GM19455 (cell line): Measurements from ENCODE around the gene RGS14.
"Not testable (repeated sequence)": the region's sequence is repeated elsewhere in the genome, so short reads cannot be mapped to it uniquely, and the experiment has no call there.

Source experiments
- ATAC-seq: cut with Tn5 transposase; IDR thresholded peaks from one replicate; pipeline ENCODE4 v1.9.1; 2021; ENCODE audit not compliant: unreplicated experiment

RGS14 gene

GRCh38 chr5:177327539-177328522 is 29.9 kb upstream of the RGS14 start:
- no peak for ATAC-seq

GRCh38 chr5:177328545-177329231 is 29.0 kb upstream of the RGS14 start:
- ATAC-seq = no peak

- no peak for ATAC-seq
Observed at GRCh38 chr5:177329883-177330282, 27.8 kb upstream of the RGS14 start.

GRCh38 chr5:177330991-177331842 is 26.5 kb upstream of the RGS14 start:
- no peak for ATAC-seq

- ATAC-seq = no peak
Observed at GRCh38 chr5:177332031-177332895, 25.5 kb upstream of the RGS14 start.

GRCh38 chr5:177332896-177333260 is 24.8 kb upstream of the RGS14 start:
- no peak for ATAC-seq

GRCh38 chr5:177333420-177334154 is 24.1 kb upstream of the RGS14 start:
- ATAC-seq = no peak

GRCh38 chr5:177334155-177334551 is 23.6 kb upstream of the RGS14 start:
- no peak for ATAC-seq

GRCh38 chr5:177334781-177335700 is 22.7 kb upstream of the RGS14 start:
- ATAC-seq = no peak

- no peak for ATAC-seq
Observed at GRCh38 chr5:177335701-177336065, 22.0 kb upstream of the RGS14 start.

- ATAC-seq = no peak
Observed at GRCh38 chr5:177336112-177336511, 21.6 kb upstream of the RGS14 start.

- ATAC-seq = no peak
Observed at GRCh38 chr5:177336603-177337494, 20.9 kb upstream of the RGS14 start.

GRCh38 chr5:177338251-177339106 is 19.2 kb upstream of the RGS14 start:
- no peak for ATAC-seq

- ATAC-seq = no peak
Observed at GRCh38 chr5:177339107-177339638, 18.6 kb upstream of the RGS14 start.

- ATAC-seq = not testable (repeated sequence)
Observed at GRCh38 chr5:177343000-177343399, 14.7 kb upstream of the RGS14 start.

GRCh38 chr5:177343777-177344176 is 13.9 kb upstream of the RGS14 start:
- no peak for ATAC-seq
